A549 (cell line): ENCODE data around the gene NPTXR. TPM values are rescaled to one million over a fixed set of nuclear protein-coding genes. Genes with fewer than 3 reads are reported as not detected.

Experiments
- ATAC-seq, 2 experiments: fragments of 200-7000 bp in 1 of 2; fragments of >200 bp in 1 of 2; cut with Nextera tagmentation in 1 of 2; cut with Tn5 transposase in 1 of 2; 3 replicates each; pipeline versions ENCODE4 v1.8.0 to v1.9.1; 2018 to 2020; ENCODE audit warnings: mild to moderate bottlenecking in 1 of 2, moderate library complexity in 1 of 2
- CTCF ChIA-PET: fragments of 300-600 bp; sonication (Branson Sonifier 250); formaldehyde crosslinking; extraction: SDS; loops from one replicate; lab custom pipeline; 2021; ENCODE audit warnings: antibody characterized with exemption, inconsistent platforms; lab: Yijun Ruan, JAX
- POLR2A ChIA-PET: fragments of 350-600 bp; formaldehyde crosslinking; extraction: SDS; loops from one replicate; lab custom pipeline; 2021; ENCODE audit warnings: antibody characterized with exemption, inconsistent platforms; lab: Yijun Ruan, JAX
- DNase-seq, 2 experiments: peaks; one replicate each; pipeline versions ENCODE4 v3.0.0 to v3.0.0-alpha.2; 2011 to 2016; ENCODE audit warnings: low read depth in 1 of 2, low spot score in 1 of 2
- FAIRE-seq: peaks from 2 replicates; lab custom pipeline; 2011; peaks lifted over from hg19 to GRCh38; lab: Jason Lieb, UNC
- H3K27ac ChIP-seq, 2 experiments: fragments of >200 bp; sonication (Bioruptor Twin); formaldehyde crosslinking; 3 replicates each; pipeline ENCODE4 v1.5.1; 2016 to 2017
- H3K4me1 ChIP-seq: fragments of >200 bp; sonication (Bioruptor Twin); formaldehyde crosslinking; 3 replicates; pipeline ENCODE4 v1.6.1; 2016
- H3K4me2 ChIP-seq: fragments of >200 bp; sonication (Bioruptor Twin); formaldehyde crosslinking; 3 replicates; pipeline ENCODE4 v1.6.1; 2016
- H3K4me3 ChIP-seq: fragments of >200 bp; sonication (Bioruptor Twin); formaldehyde crosslinking; 3 replicates; pipeline ENCODE4 v1.5.1; 2016
- H3K9me3 ChIP-seq: fragments of >200 bp; sonication (Bioruptor Twin); formaldehyde crosslinking; 3 replicates; pipeline ENCODE4 v1.6.1; 2016
- CHD2 ChIP-seq: fragments of 150-350 bp; IDR thresholded peaks from 2 replicates; pipeline ENCODE4 v1.6.1; 2014; ENCODE audit warnings: low read length; ENCODE audit not compliant: partially characterized antibody
- EHMT2 ChIP-seq: fragments of 200-600 bp; sonication (generic); IDR thresholded peaks from 2 replicates; pipeline ENCODE4 v1.6.1; 2016; ENCODE audit warnings: antibody characterized with exemption, low read depth, mild to moderate bottlenecking, moderate library complexity
- EP300 ChIP-seq, 2 experiments: fragments of >200 bp; sonication (Bioruptor Twin); formaldehyde crosslinking; IDR thresholded peaks; 2 replicates in 1 of 2; 3 replicates in 1 of 2; pipeline ENCODE4 v1.6.1; 2016 to 2017
- FOSL2 ChIP-seq, 2 experiments: fragments of 450-650 bp in 1 of 2; fragments of >200 bp in 1 of 2; sonication (Bioruptor Twin) in 1 of 2; formaldehyde crosslinking; IDR thresholded peaks; 2 replicates each; pipeline versions ENCODE4 v1.5.0 to v1.6.1; 2016 to 2020; ENCODE audit warnings: mild to moderate bottlenecking in 1 of 2, moderate library complexity in 1 of 2
- HEYL ChIP-seq: fragments of 250-450 bp; sonication (Bioruptor Pico); IDR thresholded peaks from 2 replicates; pipeline ENCODE4 v1.8.0; 2021; ENCODE audit warnings: mild to moderate bottlenecking, moderate library complexity
- HOXB13 ChIP-seq: fragments of 250-450 bp; sonication (Bioruptor Pico); IDR thresholded peaks from 2 replicates; pipeline ENCODE4 v1.5.0; 2020; ENCODE audit warnings: low read depth, mild to moderate bottlenecking, moderate library complexity
- JUN ChIP-seq, 2 experiments: fragments of >200 bp; sonication (Bioruptor Twin); formaldehyde crosslinking; IDR thresholded peaks; 2 replicates in 1 of 2; 3 replicates in 1 of 2; pipeline ENCODE4 v1.6.1; 2016 to 2017
- JUNB ChIP-seq: fragments of >200 bp; sonication (Bioruptor Twin); formaldehyde crosslinking; IDR thresholded peaks from 2 replicates; pipeline ENCODE4 v1.6.1; 2016
- KDM1A ChIP-seq: fragments of 200-600 bp; sonication (generic); IDR thresholded peaks from 2 replicates; pipeline ENCODE4 v1.6.1; 2016; ENCODE audit warnings: low read depth, mild to moderate bottlenecking
- POLR2A ChIP-seq: IDR thresholded peaks from 2 replicates; pipeline ENCODE4 v1.6.1; 2012; ENCODE audit warnings: mild to moderate bottlenecking, low read length
- SREBF2 ChIP-seq: fragments of 450-650 bp; IDR thresholded peaks from 2 replicates; pipeline ENCODE4 v1.6.1; 2014; ENCODE audit warnings: mild to moderate bottlenecking, moderate library complexity
- ZNF302 ChIP-seq: fragments of 250-450 bp; sonication (Bioruptor Pico); IDR thresholded peaks from 2 replicates; pipeline ENCODE4 v1.9.0; 2021; ENCODE audit warnings: inconsistent platforms, mild to moderate bottlenecking, moderate library complexity
- WGBS: methylation state at CpG from one replicate; pipeline ENCODE4 v1.1.6; 2017; ENCODE audit errors: missing lambda C conversion rate; 5-methylcytosine and 5-hydroxymethylcytosine counted together
- polyA plus RNA-seq, 4 experiments: library from polyadenylated mRNA; depleted of rRNA in 3 of 4; stranded (reverse); fragments of >200 nt; fragmentation: RNase III in 1 of 4; extraction: RNeasy Plus Mini Kit Qiagen cat#74134 plus additional on column Dnase treatment in 1 of 4; gene quantifications; 2 replicates in 3 of 4; 3 replicates in 1 of 4; pipeline ENCODE4 v1.2.3, GENCODE V29; 2011 to 2017
- TF ChIP-seq, protein P1 (sequence below): fragments of 250-450 bp; sonication (Bioruptor Pico); IDR thresholded peaks from 2 replicates; pipeline ENCODE4 v1.5.0; 2021; ENCODE audit warnings: mild to moderate bottlenecking, moderate library complexity, borderline replicate concordance
- TF ChIP-seq, protein P2 (sequence below): fragments of 200-600 bp; sonication (generic); IDR thresholded peaks from 2 replicates; pipeline ENCODE4 v1.6.1; 2016; ENCODE audit warnings: antibody characterized with exemption, mild to moderate bottlenecking, moderate library complexity
- TF ChIP-seq, protein P3 (sequence below): IDR thresholded peaks from 2 replicates; pipeline ENCODE4 v1.6.1; 2012; ENCODE audit warnings: low read depth, borderline replicate concordance
- TF ChIP-seq, protein P4 (sequence below): fragments of 150-350 bp; IDR thresholded peaks from 2 replicates; pipeline ENCODE4 v1.6.1; 2014; ENCODE audit warnings: low read depth, mild to moderate bottlenecking, low read length
- TF ChIP-seq, protein P5 (sequence below): fragments of >200 bp; sonication (Bioruptor Twin); formaldehyde crosslinking; IDR thresholded peaks from 3 replicates; pipeline ENCODE4 v1.6.1; 2016
- TF ChIP-seq, protein P6 (sequence below): IDR thresholded peaks from 2 replicates; pipeline ENCODE4 v1.6.1; 2012

The NPTXR gene
- polyA plus RNA-seq, 2 of the 4 experiments (the other 2 are of a cell fraction): 3.3 to 15.3 TPM

DNA sequence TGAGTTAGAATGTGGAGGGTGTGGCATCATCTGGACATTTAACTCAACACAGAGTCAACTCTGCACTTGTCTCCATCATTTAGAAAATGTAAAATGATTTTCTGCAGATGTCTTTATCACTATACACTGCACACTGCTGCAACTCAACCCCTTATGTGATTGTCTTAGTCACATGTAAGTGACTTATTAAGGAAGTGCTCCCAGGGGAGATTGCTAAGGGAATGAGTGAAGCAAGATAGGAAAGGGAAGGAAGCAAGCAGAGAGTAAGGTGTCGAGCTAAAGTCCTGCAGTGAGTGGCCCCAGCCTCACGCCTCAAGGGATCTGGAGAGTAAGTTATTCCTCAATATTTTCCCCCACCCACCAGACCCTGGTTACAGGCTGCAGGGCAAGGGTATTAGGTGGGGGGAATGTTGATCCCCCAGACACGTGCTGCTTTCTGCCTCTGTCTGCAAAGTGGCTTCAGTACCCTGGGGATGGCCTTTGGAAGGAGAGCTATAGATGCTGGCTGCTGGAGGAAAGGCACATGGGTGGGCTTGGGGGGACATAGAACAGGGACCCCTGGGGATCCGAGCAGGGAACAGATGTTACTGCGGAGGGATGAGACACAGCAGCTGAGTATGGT lies 35.4 kb upstream of the NPTXR start:
- no peak for ATAC-seq
- 51% methylated on average over 5 of the region's 5 CpGs for WGBS
- Histone ChIP-seq H3K4me2 (no peak overlapping the region), H3K9me3 (no peaks in the 10 kb centered on the region), H3K4me3 (no peak overlapping the region), H3K4me1 (0 out of 3 replicates have a peak, but pooled peaks cover 2% of the 10 kb centered on the region)
- POLR2A ChIA-PET: no interaction called here
- no peak for FAIRE-seq
- CTCF ChIA-PET: interaction anchor here (0.8 to 2.7 kb wide), 2 partner anchors 10 to 110 kb away, joined by 3 to 24 read pairs; no protein-coding TSS in a partner anchor
- TF ChIP-seq, protein P1, sequence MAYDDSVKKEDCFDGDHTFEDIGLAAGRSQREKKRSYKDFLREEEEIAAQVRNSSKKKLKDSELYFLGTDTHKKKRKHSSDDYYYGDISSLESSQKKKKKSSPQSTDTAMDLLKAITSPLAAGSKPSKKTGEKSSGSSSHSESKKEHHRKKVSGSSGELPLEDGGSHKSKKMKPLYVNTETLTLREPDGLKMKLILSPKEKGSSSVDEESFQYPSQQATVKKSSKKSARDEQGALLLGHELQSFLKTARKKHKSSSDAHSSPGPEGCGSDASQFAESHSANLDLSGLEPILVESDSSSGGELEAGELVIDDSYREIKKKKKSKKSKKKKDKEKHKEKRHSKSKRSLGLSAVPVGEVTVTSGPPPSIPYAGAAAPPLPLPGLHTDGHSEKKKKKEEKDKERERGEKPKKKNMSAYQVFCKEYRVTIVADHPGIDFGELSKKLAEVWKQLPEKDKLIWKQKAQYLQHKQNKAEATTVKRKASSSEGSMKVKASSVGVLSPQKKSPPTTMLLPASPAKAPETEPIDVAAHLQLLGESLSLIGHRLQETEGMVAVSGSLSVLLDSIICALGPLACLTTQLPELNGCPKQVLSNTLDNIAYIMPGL (CRISPR knock-in tag): no peak
- no peak for TF ChIP-seq HOXB13 (CRISPR knock-in tag)
- no peak for TF ChIP-seq SREBF2
- no peak for TF ChIP-seq JUNB
- TF ChIP-seq, all 56 proteins: peak for 0
- H3K27ac ChIP-seq: no peak overlapping the region
- DNase-seq: no peak

DNA sequence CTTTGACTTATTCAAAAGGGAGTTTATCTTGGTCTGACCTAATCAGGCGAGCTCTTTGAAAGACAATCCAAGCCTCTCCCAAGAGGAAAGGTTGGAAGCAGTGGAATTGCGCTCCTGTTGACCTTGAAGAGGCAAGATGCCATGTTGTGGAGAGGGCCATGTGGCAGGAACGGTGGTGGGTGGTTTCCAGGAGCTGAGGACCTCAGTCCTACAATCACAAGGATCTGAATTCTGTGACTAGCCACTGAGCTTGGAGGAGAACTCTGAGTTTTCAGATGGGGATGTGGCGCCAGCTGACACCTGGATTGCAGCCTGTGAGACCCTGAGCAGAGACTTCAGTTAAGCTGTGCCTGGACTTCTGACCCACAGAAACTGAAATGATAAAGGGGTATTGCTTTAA lies 34.2 kb upstream of the NPTXR start:
- TF ChIP-seq, protein P2, sequence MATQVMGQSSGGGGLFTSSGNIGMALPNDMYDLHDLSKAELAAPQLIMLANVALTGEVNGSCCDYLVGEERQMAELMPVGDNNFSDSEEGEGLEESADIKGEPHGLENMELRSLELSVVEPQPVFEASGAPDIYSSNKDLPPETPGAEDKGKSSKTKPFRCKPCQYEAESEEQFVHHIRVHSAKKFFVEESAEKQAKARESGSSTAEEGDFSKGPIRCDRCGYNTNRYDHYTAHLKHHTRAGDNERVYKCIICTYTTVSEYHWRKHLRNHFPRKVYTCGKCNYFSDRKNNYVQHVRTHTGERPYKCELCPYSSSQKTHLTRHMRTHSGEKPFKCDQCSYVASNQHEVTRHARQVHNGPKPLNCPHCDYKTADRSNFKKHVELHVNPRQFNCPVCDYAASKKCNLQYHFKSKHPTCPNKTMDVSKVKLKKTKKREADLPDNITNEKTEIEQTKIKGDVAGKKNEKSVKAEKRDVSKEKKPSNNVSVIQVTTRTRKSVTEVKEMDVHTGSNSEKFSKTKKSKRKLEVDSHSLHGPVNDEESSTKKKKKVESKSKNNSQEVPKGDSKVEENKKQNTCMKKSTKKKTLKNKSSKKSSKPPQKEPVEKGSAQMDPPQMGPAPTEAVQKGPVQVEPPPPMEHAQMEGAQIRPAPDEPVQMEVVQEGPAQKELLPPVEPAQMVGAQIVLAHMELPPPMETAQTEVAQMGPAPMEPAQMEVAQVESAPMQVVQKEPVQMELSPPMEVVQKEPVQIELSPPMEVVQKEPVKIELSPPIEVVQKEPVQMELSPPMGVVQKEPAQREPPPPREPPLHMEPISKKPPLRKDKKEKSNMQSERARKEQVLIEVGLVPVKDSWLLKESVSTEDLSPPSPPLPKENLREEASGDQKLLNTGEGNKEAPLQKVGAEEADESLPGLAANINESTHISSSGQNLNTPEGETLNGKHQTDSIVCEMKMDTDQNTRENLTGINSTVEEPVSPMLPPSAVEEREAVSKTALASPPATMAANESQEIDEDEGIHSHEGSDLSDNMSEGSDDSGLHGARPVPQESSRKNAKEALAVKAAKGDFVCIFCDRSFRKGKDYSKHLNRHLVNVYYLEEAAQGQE: no peak
- no peak for TF ChIP-seq POLR2A
- TF ChIP-seq CHD2: no peak
- POLR2A ChIA-PET: no interaction called here
- ATAC-seq (no peak), FAIRE-seq (no peak), DNase-seq (no peak)
- 84% methylated on average over 4 of the region's 4 CpGs for WGBS
- CTCF ChIA-PET: interaction anchor here (2.7 to 2.8 kb wide), 2 partner anchors 9 to 110 kb away, joined by 10 to 24 read pairs; no protein-coding TSS in a partner anchor
- no peak overlapping the region for H3K27ac ChIP-seq
- H3K4me1 ChIP-seq: peaks cover 8% of the 10 kb centered on the region; the same call in 2 of the 3 replicates
- H3K9me3 ChIP-seq: no peaks in the 10 kb centered on the region
- no peak overlapping the region for H3K4me2 ChIP-seq
- H3K4me3 ChIP-seq: no peak overlapping the region

DNA sequence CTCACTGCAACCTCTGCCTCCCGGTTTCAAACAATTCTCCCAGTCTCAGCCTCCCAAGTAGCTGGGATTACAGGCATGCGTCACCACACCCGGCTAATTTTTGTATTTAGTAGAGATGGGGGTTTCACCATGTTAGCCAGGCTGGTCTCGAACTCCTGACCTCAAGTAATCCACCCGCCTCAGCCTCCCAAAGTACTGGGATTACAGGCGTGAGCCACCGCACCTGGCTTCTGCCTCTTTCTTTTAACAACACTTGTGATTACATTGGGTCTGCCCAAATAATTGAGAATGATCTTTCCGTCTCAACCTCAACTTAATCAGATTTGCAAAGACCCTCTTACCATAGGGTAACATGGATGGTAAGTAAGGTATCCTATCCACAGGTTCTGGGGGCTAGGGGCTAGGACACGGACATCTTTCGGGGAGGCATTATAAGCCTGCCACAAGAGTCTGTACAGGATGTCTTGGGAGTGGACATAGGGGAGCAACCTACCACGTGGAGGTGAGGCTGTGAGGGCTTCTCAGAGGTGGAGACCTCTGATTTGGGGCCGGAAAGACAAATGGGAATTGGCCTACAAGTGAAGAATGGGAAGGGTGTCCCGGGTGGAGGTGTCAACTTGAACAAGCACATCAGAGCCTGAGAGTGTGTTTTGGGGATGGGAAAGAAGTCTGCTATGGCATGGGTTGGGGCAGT lies 30.8 kb upstream of the NPTXR start:
- FAIRE-seq: no peak
- Histone ChIP-seq H3K4me2 (no peak overlapping the region), H3K4me3 (no peak overlapping the region), H3K4me1 (peaks cover 17% of the 10 kb centered on the region), H3K27ac (no peak overlapping the region), H3K9me3 (no peaks in the 10 kb centered on the region)
- POLR2A ChIA-PET: no interaction called here
- DNase-seq: no peak
- no peak for ATAC-seq
- WGBS: 87% methylated on average over 12 of the region's 13 CpGs
- CTCF ChIA-PET: interaction anchor here (0.9 to 9.2 kb wide), 4 partner anchors 9 to 128 kb away, joined by 3 to 112 read pairs (median 8); no protein-coding TSS in a partner anchor
- TF ChIP-seq, protein P3, sequence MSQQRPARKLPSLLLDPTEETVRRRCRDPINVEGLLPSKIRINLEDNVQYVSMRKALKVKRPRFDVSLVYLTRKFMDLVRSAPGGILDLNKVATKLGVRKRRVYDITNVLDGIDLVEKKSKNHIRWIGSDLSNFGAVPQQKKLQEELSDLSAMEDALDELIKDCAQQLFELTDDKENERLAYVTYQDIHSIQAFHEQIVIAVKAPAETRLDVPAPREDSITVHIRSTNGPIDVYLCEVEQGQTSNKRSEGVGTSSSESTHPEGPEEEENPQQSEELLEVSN: no peak
- TF ChIP-seq, protein P4, sequence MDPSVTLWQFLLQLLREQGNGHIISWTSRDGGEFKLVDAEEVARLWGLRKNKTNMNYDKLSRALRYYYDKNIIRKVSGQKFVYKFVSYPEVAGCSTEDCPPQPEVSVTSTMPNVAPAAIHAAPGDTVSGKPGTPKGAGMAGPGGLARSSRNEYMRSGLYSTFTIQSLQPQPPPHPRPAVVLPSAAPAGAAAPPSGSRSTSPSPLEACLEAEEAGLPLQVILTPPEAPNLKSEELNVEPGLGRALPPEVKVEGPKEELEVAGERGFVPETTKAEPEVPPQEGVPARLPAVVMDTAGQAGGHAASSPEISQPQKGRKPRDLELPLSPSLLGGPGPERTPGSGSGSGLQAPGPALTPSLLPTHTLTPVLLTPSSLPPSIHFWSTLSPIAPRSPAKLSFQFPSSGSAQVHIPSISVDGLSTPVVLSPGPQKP: no peak
- TF ChIP-seq EP300 (IDR thresholded peaks at IDR 0.05): no peak
- no peak for TF ChIP-seq EHMT2
- TF ChIP-seq KDM1A: no peak
- TF ChIP-seq, protein P5, sequence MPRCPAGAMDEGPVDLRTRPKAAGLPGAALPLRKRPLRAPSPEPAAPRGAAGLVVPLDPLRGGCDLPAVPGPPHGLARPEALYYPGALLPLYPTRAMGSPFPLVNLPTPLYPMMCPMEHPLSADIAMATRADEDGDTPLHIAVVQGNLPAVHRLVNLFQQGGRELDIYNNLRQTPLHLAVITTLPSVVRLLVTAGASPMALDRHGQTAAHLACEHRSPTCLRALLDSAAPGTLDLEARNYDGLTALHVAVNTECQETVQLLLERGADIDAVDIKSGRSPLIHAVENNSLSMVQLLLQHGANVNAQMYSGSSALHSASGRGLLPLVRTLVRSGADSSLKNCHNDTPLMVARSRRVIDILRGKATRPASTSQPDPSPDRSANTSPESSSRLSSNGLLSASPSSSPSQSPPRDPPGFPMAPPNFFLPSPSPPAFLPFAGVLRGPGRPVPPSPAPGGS: no peak
- no peak for TF ChIP-seq JUN (IDR thresholded peaks at IDR 0.05)
- no peak for TF ChIP-seq ZNF302 (CRISPR knock-in tag)
- TF ChIP-seq, protein P6, sequence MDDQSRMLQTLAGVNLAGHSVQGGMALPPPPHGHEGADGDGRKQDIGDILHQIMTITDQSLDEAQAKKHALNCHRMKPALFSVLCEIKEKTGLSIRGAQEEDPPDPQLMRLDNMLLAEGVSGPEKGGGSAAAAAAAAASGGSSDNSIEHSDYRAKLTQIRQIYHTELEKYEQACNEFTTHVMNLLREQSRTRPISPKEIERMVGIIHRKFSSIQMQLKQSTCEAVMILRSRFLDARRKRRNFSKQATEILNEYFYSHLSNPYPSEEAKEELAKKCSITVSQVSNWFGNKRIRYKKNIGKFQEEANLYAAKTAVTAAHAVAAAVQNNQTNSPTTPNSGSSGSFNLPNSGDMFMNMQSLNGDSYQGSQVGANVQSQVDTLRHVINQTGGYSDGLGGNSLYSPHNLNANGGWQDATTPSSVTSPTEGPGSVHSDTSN: no peak
- TF ChIP-seq HEYL (CRISPR knock-in tag): no peak
- TF ChIP-seq, protein P1 (CRISPR knock-in tag): no peak
- TF ChIP-seq FOSL2 (IDR thresholded peaks at IDR 0.05): no peak
- no peak for TF ChIP-seq FOSL2 (CRISPR knock-in tag; IDR thresholded peaks at IDR 0.05)
